ENCODE measurements around the gene ZNF316. TPM values are rescaled to one million over a fixed set of nuclear protein-coding genes. Genes with fewer than 3 reads are reported as not detected.
"Not testable (repeated sequence)": the region's sequence is repeated elsewhere in the genome, so short reads cannot be mapped to it uniquely, and the experiment has no call there.

Gene ZNF316
- total RNA-seq, 1 donor: 12.1 TPM

DNA sequence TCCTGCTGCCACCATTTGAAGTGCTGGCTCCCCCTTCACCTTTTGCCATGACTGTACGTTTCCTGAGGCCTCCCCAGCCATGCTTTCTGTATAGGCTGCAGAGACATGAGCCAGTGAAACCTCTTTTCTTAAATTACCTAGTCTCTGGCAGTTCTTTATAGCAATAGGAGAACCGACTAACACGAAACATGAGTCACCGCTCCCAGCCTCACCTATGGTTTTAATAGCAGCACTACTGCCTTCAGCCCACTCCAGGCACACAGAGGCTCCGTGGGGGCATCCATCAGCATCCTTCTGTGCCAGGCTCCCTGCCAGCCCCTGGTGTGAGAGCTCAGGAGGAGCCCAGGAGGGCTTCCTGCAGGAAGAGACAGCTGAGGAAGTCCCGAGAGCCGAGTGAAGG lies 5.5 kb upstream of the ZNF316 start:
- H3K4me3 ChIP-seq (ENCODE audit: low read depth, low read length): no peak overlapping the region
- no peak for DNase-seq (ENCODE audit: low read depth)
- TF ChIP-seq, protein P1, sequence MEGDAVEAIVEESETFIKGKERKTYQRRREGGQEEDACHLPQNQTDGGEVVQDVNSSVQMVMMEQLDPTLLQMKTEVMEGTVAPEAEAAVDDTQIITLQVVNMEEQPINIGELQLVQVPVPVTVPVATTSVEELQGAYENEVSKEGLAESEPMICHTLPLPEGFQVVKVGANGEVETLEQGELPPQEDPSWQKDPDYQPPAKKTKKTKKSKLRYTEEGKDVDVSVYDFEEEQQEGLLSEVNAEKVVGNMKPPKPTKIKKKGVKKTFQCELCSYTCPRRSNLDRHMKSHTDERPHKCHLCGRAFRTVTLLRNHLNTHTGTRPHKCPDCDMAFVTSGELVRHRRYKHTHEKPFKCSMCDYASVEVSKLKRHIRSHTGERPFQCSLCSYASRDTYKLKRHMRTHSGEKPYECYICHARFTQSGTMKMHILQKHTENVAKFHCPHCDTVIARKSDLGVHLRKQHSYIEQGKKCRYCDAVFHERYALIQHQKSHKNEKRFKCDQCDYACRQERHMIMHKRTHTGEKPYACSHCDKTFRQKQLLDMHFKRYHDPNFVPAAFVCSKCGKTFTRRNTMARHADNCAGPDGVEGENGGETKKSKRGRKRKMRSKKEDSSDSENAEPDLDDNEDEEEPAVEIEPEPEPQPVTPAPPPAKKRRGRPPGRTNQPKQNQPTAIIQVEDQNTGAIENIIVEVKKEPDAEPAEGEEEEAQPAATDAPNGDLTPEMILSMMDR (IDR thresholded peaks at IDR 0.05; ENCODE audit: insufficient read depth, low read depth, low read length): no peak

DNA sequence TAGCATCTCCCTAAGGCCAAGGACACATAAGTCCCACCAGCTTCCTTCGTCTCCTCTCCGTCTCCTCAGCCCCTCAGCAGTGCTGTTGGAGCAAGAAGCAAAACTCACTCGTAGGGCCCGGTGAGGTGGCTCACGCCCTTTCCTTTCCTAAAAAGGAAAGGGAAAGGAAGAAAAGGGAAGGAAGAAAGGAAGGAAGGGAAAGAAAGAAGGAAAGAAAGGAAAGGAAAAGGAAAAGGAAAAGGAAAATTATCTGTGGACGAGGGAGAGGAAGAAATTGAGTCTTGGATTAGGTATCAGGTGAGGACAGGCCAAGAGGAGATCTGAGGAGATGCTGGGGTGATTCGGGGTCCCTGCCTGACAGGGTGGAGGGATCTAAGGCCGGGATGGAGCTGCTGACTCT lies 3.1 kb upstream of the ZNF316 start:
- TF ChIP-seq, protein P1 (IDR thresholded peaks at IDR 0.05; ENCODE audit: insufficient read depth, low read depth, low read length): no peak
- no peak overlapping the region for H3K4me3 ChIP-seq (ENCODE audit: low read depth, low read length)
- DNase-seq (ENCODE audit: low read depth): no peak

DNA sequence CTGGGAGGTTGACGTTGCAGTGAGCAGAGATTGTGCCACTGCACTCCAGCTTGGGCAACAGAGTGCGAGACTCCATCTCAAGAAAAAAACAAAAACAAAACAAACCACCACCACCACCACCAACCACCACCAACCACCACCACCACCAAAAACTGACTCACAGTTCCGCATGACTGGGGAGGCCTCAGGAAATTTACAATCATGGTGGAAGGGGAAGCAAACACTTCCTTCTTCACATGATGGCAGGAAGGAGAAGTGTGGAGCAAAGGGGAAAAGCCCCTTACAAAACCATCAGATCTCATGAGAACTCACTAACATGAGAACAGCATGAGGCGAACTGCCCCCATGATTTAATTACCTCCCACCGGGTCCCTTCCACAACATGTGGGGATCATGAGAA lies 2.1 kb upstream of the ZNF316 start:
- not testable (repeated sequence) for DNase-seq (ENCODE audit: low read depth); H3K4me3 ChIP-seq (ENCODE audit: low read depth, low read length)

DNA sequence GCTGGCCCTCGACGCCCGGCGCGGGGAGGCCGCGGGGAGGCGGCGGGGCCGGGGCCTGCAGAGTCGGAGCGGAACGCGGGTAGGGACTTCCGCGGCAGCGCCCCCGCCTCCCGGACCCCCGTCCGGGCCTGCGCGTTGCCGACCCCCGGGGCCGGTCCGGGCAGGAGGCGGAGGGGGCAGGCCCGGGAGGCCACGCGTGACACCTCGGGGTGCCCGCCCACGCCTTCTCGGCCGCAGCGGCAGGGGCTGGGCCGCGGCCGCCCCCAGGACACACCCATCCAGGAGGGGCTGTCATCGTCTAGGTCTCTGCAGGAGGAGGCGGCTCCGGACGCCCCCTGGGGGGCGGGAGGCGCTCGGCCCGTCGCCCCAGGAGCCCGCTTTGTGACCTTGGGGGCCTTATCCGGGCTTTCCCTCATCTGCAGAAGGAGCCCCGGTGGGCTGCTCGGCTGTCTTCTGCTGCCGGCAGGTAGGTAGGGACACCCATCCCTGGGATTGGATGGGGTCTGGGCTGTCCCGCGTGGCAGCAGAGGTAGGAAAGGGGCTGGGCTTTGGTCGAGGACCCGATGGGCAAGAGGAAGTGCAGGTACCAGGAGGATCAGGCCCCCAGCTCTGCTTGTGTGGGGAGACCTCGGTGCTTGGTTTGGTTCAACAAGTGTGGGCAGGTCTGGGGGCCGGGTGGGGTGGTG lies 569 bp downstream of the ZNF316 start:
- TF ChIP-seq, protein P1 (IDR thresholded peaks at IDR 0.05; ENCODE audit: insufficient read depth, low read depth, low read length): peak; percentile 12
- H3K4me3 ChIP-seq (ENCODE audit: low read depth, low read length): peak overlapping the region; percentile 74
- DNase-seq (ENCODE audit: low read depth): peak; percentile 15

DNA sequence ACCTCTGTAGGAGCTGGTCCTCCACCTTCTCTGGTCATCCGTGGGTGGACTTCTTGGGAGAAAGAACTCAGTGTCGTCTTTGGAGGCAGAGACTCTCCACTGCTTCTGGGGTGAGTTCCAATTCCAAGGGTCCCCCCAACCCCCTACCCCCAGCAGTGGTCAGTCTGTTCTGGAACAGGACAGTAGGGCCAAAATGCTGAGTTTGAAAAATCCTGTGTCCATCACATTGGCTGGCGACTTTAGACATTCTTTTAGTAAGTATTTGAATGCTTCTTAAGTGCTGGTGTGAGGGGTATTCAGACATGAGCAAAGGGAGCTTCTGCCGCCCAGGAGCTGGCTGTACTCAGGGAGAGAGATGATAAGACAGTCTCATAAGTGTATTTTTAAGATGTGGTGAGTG lies 1.9 kb downstream of the ZNF316 start:
- no peak for DNase-seq (ENCODE audit: low read depth)
- no peak overlapping the region for H3K4me3 ChIP-seq (ENCODE audit: low read depth, low read length)
- TF ChIP-seq, protein P1 (IDR thresholded peaks at IDR 0.05; ENCODE audit: insufficient read depth, low read depth, low read length): no peak

DNA sequence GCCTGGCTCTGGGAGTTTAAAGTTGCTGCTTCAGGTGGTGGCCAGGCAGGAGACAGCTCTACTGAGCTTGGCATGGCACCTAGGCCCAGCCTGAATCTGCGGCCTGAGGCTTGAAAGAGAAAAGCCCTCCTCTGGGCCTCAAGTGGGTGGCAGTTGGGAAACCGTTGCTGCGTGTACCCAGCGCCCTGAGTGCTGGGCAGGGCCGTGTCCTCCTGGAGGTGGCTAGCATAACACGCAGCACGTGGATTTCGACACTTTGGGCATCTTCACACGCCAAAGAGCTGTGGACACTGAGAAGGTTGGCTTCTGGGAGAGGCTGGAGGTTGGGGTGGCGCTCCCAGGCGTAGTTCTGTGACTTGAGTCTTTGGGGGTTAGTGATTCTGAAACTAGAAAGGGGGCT lies 2.5 kb downstream of the ZNF316 start:
- no peak overlapping the region for H3K4me3 ChIP-seq (ENCODE audit: low read depth, low read length)
- DNase-seq (ENCODE audit: low read depth): no peak
- TF ChIP-seq, protein P1 (IDR thresholded peaks at IDR 0.05; ENCODE audit: insufficient read depth, low read depth, low read length): no peak

DNA sequence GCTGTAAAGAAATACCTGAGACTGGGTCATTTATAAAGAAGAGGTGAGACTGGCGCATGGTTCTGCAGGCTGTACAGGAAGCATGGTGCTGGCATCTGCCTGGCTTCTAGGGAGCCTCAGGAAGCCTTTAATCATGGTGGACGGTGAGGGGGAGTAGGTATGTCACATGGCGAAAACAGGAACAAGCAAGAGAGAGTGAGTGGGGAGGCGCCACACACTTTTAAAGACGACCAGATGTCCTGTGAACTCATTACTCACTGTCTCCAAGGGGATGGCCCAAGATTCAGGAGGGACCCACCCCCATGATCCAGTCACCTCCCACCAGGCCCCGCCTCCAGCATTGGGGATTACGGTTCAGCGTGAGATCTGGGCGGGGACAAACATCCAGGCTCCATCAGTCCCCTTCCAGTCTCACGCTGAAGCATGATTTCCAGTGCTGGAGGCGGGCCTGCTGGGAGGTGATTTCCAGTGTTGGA lies 3.2 kb downstream of the ZNF316 start:
- TF ChIP-seq, protein P1 (IDR thresholded peaks at IDR 0.05; ENCODE audit: insufficient read depth, low read depth, low read length): no peak
- no peak overlapping the region for H3K4me3 ChIP-seq (ENCODE audit: low read depth, low read length)
- peak; percentile 65 for DNase-seq (ENCODE audit: low read depth)

All from fibroblast of villous mesenchyme (primary cell).